Left lung (tissue), 10 donors: ENCODE results near the gene QRSL1. TPM values are rescaled to one million over a fixed set of nuclear protein-coding genes. Genes with fewer than 3 reads are reported as not detected.

Experiments used
- ATAC-seq: fragments of 200-7000 bp; cut with Tn5 transposase; one replicate; pipeline ENCODE4 v1.9.1; 2020; ENCODE audit warnings: moderate library complexity
- DNase-seq, 4 donors: peaks; one replicate each; pipeline ENCODE4 v3.0.0-alpha.2; 2013 to 2020
- H3K27ac ChIP-seq, 2 donors: fragments of 200-600 bp; sonication (generic) in 1 of 2; one replicate each; pipeline versions ENCODE4 v1.5.0 to v1.8.0; 2020 to 2021
- H3K27me3 ChIP-seq, 2 donors: fragments of 200-600 bp; sonication (generic) in 1 of 2; one replicate each; pipeline versions ENCODE4 v1.5.0 to v1.8.0; 2020 to 2021
- H3K36me3 ChIP-seq, 2 donors: fragments of 200-600 bp; sonication (generic) in 1 of 2; one replicate each; pipeline versions ENCODE4 v1.5.0 to v1.8.0; 2020 to 2021
- H3K4me1 ChIP-seq, 2 donors: fragments of 200-600 bp; one replicate each; pipeline ENCODE4 v1.8.0; 2021
- H3K4me3 ChIP-seq, 2 donors: fragments of 200-600 bp; sonication (generic) in 1 of 2; one replicate each; pipeline versions ENCODE4 v1.5.0 to v1.8.0; 2020 to 2021; ENCODE audit warnings: mild to moderate bottlenecking in 1 of 2
- H3K9me3 ChIP-seq, 2 donors: fragments of 200-600 bp; sonication (generic) in 1 of 2; one replicate each; pipeline versions ENCODE4 v1.5.0 to v1.8.0; 2020 to 2021
- CTCF ChIP-seq, 2 donors: fragments of 200-600 bp; sonication (generic) in 1 of 2; IDR thresholded peaks; one replicate each; pipeline versions ENCODE4 v1.5.0 to v1.8.0; 2021; ENCODE audit warnings: antibody characterized with exemption in 2 of 2
- intact Hi-C, 2 donors: fragments of 100-400 bp; cut with DNase I; formaldehyde crosslinking; loops; one replicate each; pipeline versions ENCODE4 v1.11.2 to v1.14.2; 2022
- polyA plus RNA-seq, 6 donors: library from polyadenylated mRNA; unstranded; fragments of 120-200 nt; gene quantifications; one replicate each; pipeline ENCODE4 v1.2.1, GENCODE V29; 2013; ENCODE audit not compliant: insufficient read length in 6 of 6
- total RNA-seq, 2 donors: library from RNA; stranded (reverse); fragmentation: NEBNext Ultra II Directional; extraction: Animal tissue kit (Norgen Biotek cat#: 25700); gene quantifications; one replicate each; pipeline ENCODE4 v1.2.1, GENCODE V29; 2021
- donor health status: DM: no; HTN: yes; CAD: no.
- donor health status: DM: no; HTN: no; CAD: no.

The QRSL1 gene
- total and polyA plus RNA-seq, 8 donors = 9.7 to 18.6 (median 16.3) TPM

GRCh38 chr6:106591111-106591825 lies 38.1 kb upstream of the QRSL1 start:
- Histone ChIP-seq H3K36me3 (peaks cover 0 to 13% of the 10 kb centered on the region in 2 donors), H3K27ac (no peak overlapping the region), H3K4me1 (no peaks in the 10 kb centered on the region), H3K4me3 (no peak overlapping the region), H3K9me3 (no peaks in the 10 kb centered on the region), H3K27me3 (no peaks in the 10 kb centered on the region)
- intact Hi-C loops = no loop called here
- ATAC-seq (no peak), DNase-seq (no peak)
- TF ChIP-seq CTCF (IDR thresholded peaks at IDR 0.05) = no peak

GRCh38 chr6:106599440-106599839 lies 29.9 kb upstream of the QRSL1 start:
- Histone ChIP-seq H3K27me3 (no peaks in the 10 kb centered on the region), H3K36me3 (peaks cover 0 to 5% of the 10 kb centered on the region in 2 donors), H3K4me3 (no peak overlapping the region), H3K9me3 (no peaks in the 10 kb centered on the region), H3K27ac (no peak overlapping the region), H3K4me1 (no peaks in the 10 kb centered on the region)
- intact Hi-C loops = no loop called here
- no peak for TF ChIP-seq CTCF (IDR thresholded peaks at IDR 0.05)
- no peak for DNase-seq
- ATAC-seq = no peak

GRCh38 chr6:106600329-106600728 lies 29.0 kb upstream of the QRSL1 start:
- no peaks in the 10 kb centered on the region for H3K4me1 ChIP-seq
- H3K36me3 ChIP-seq = peaks cover 0 to 5% of the 10 kb centered on the region in 2 donors
- intact Hi-C loops = no loop called here
- H3K4me3 ChIP-seq = no peak overlapping the region
- H3K9me3 ChIP-seq = no peaks in the 10 kb centered on the region
- H3K27me3 ChIP-seq = no peaks in the 10 kb centered on the region
- DNase-seq = no peak
- no peak for TF ChIP-seq CTCF (IDR thresholded peaks at IDR 0.05)
- no peak for ATAC-seq
- no peak overlapping the region for H3K27ac ChIP-seq

GRCh38 chr6:106608080-106608668 lies 21.2 kb upstream of the QRSL1 start:
- no peaks in the 10 kb centered on the region for H3K4me1 ChIP-seq
- intact Hi-C loops = loop anchor here in 1 of 2 donors (5.0 kb wide), 1 partner anchor 369 kb away; no protein-coding TSS in a partner anchor
- DNase-seq = peak in 1 of 4 donors; percentile 23

More at GRCh38 chr6:106608080-106608668, 21.2 kb upstream of the QRSL1 start:
- Histone ChIP-seq H3K36me3 (peaks cover 0 to 3% of the 10 kb centered on the region in 2 donors), H3K9me3 (no peaks in the 10 kb centered on the region), H3K4me3 (no peak overlapping the region), H3K27me3 (no peaks in the 10 kb centered on the region), H3K27ac (no peak overlapping the region)
- peak in 1 of 2 donors; percentile 36 for TF ChIP-seq CTCF (IDR thresholded peaks at IDR 0.05)
- peak; percentile 86 for ATAC-seq
